HG03045 (cell line): ENCODE measurements around the gene OR11G2.
"Not testable (repeated sequence)": the region's sequence is repeated elsewhere in the genome, so short reads cannot be mapped to it uniquely, and the experiment has no call there.

Experiments
- ATAC-seq: cut with Tn5 transposase; IDR thresholded peaks from one replicate; pipeline ENCODE4 v1.9.1; 2021; ENCODE audit warnings: mild to moderate bottlenecking, moderate library complexity; ENCODE audit not compliant: unreplicated experiment

Gene OR11G2

GRCh38 chr14:20190596-20190995 lies at the start of gene OR11G2:
OR11G2 (plus strand) TSS chr14:20190896; CDS start chr14:20197438, 6,542 bp downstream.
- no peak for ATAC-seq

GRCh38 chr14:20143911-20144310 lies 46.8 kb upstream of the OR11G2 start:
- no peak for ATAC-seq

GRCh38 chr14:20144820-20145219 lies 45.9 kb upstream of the OR11G2 start:
- ATAC-seq, result no peak

- ATAC-seq, result no peak
These were observed 26.2 kb upstream of the OR11G2 start for GRCh38 chr14:20164462-20164861.

DNA sequence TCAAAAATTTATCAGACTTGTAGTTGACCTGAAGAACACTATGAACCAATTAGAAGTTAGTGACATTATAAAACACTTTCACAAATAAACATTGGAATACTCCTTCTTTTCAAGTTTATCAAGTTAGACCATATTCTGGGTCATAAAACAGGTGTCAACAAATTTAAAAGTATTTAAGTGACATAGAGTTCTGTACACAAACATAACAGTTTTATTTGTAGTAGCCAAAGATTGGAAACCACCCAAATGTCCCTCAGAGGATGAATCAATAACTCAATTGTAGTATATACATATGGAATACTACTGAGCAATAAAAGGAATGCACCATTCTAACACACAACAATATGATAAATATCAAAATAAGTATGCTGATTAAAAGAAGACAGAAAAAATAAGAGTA lies 23.6 kb upstream of the OR11G2 start:
- no peak for ATAC-seq

DNA sequence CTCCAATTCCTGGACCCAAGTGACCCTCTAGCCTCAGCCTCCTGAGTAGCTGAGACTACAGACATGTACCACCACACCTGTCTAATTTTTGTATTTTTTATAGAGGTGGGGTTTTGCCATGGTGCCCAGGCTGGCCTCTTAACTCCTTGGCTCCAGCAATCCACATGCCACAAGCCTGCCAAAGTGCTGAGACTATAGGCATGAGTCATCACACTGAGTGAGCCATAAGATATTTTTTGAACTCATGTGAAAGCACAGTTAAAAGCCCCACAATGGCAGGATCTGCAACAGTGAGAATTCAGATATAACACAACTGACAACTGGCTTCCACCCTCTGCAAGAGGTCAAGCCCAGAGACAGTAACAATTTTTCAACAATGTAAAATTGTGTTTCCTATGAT lies 20.8 kb upstream of the OR11G2 start:
- not testable (repeated sequence) for ATAC-seq

- ATAC-seq, result not testable (repeated sequence)
These were observed 16.5 kb upstream of the OR11G2 start for GRCh38 chr14:20174205-20174604.

DNA sequence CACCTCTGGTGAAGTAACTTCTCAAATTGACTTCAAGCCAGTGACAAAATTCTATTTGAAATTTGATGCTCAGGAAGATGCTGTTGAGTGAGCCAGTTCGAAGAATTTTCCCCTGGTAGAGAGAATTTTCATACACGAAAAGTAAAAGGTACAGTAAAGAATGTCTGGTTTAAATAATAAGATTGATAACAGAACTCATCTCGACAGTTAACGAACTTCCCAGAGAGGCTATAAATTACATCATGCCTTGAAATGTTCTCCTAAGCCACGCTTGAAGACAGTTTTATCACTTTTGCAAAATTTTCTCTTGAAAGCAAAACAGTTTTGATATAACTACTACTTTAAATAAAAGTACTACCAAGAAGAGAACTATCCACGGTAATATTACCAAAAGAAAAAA lies 14.4 kb upstream of the OR11G2 start:
- no peak for ATAC-seq

GRCh38 chr14:20177433-20177974 lies 13.2 kb upstream of the OR11G2 start:
- no peak for ATAC-seq

- ATAC-seq, result no peak
These were observed 11.5 kb upstream of the OR11G2 start for GRCh38 chr14:20179218-20179617.

- ATAC-seq, result no peak
These were observed 10.8 kb upstream of the OR11G2 start for GRCh38 chr14:20179880-20180279.

DNA sequence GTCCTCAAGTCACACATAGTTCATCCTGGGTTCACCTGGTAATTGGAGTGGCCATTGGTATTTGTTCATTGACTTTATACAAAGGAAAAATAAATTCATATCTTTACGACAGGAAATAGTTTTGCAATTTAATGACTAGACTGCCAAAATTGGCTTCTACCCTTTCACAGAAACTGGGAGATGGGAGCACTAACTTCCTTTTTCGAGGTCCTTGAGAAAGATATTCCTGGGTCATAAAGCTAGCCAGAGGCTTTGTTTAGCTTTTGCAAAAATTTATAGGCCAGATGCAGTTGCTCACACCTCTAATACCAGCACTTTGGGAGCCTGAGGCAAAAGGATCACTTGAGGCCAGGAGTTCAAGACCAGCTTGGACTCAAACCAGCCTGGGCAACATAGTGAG lies 10.2 kb upstream of the OR11G2 start:
- ATAC-seq, result no peak

- ATAC-seq, result no peak
These were observed 6.5 kb upstream of the OR11G2 start for GRCh38 chr14:20184181-20184580.

DNA sequence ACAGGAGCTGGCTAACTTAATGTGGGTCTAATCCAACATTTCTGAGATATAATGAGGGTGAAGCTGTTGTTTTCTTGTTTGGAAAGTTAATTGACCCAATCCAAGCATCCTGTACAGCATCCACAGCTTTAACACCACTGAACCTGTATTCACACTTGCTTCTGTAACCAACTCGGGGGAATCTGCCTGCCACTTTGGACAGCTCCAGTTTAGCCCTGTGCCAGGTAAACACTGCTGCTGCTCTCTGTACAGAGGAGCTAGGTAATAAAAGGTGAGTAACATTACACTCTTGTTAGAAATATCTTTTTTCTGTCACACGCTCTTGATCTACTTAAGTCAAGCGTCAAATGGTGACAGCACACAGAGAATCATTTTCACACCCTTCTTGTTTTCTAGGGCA lies 700 bp downstream of the OR11G2 start:
- ATAC-seq, result no peak

- ATAC-seq, result no peak
These were observed 3.4 kb downstream of the OR11G2 start for GRCh38 chr14:20194101-20194500.

GRCh38 chr14:20195170-20195569 lies 4.5 kb downstream of the OR11G2 start:
- ATAC-seq, result not testable (repeated sequence)

DNA sequence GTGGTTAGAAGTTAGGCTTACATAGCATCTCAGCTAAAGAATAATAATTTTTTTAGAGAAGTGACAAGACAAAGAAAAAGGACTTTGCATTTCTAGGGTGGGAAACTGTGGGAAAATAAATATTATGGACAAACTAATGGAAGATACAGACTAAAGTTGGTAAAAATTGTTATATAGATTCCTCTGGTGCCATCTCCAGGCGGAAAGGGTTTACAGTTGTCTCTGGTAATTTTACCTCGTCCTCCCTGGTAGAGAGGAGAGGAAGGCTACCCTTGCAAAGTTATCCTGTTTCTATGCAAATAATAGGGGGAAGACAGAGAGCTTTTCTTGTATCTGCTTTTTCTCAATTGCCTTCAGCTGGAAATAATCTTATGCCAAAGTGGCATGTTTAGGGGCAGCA lies 5.2 kb downstream of the OR11G2 start:
- no peak for ATAC-seq

DNA sequence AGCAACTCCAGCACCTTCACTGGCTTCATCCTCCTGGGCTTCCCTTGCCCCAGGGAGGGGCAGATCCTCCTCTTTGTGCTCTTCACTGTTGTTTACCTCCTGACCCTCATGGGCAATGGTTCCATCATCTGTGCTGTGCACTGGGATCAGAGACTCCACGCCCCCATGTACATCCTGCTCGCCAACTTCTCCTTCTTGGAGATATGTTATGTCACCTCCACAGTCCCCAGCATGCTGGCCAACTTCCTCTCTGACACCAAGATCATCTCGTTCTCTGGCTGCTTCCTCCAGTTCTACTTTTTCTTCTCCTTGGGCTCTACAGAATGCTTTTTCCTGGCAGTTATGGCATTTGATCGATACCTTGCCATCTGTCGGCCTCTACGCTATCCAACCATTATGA lies 6.8 kb downstream of the OR11G2 start:
- no peak for ATAC-seq

- ATAC-seq, result no peak
These were observed 8.3 kb downstream of the OR11G2 start for GRCh38 chr14:20198991-20199390.

DNA sequence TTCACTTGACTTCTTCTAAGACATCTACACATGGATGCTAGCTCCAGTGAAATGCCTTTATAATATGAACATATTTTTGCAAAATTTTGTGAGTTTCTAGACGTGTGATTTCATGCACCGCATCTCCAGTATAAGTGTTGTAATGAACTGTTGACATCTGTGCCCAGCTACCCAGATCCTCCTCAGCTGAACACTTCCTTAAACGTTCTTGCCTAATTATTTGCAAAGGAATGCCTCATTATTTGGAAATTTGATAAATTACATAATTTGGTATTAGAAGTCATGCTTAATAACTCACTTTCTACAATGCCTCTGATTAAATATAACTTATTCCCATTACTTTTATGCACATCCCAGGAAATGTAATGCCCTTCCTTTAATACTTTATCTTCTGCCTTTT lies 14.0 kb downstream of the OR11G2 start:
- no peak for ATAC-seq

GRCh38 chr14:20209595-20209994 lies 18.9 kb downstream of the OR11G2 start:
- no peak for ATAC-seq

DNA sequence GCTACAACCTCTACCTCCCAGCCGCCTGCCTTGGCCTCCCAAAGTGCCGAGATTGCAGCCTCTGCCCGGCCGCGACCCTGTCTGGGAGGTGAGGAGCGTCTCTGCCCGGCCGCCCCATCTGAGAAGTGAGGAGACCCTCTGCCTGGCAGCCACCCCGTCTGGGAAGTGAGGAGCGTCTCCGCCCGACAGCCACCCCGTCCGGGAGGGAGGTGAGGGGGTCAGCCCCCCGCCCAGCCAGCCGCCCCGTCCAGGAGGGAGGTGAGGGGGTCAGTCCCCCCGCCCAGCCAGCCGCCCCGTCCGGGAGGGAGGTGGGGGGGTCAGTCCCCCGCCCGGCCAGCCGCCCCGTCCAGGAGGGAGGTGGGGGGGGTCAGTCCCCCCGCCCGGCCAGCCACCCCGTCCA lies 21.7 kb downstream of the OR11G2 start:
- not testable (repeated sequence) for ATAC-seq

GRCh38 chr14:20215196-20215595 lies 24.5 kb downstream of the OR11G2 start:
- ATAC-seq, result no peak
